Keratinocyte (primary cell): ENCODE data around the gene ADAMTS13. TPM values are rescaled to one million over a fixed set of nuclear protein-coding genes. Genes with fewer than 3 reads are reported as not detected.

ENCODE experiments used
- DNase-seq: peaks from one replicate; pipeline ENCODE4 v3.0.0-alpha.2; 2011; ENCODE audit warnings: low read depth, missing footprints, low spot score
- FAIRE-seq: peaks from 2 replicates; lab custom pipeline; 2011; peaks lifted over from hg19 to GRCh38; lab: Jason Lieb, UNC
- H2AFZ ChIP-seq: 2 replicates; pipeline ENCODE4 v1.6.0; 2012; ENCODE audit warnings: low read length, control low read depth, inconsistent platforms; ENCODE audit not compliant: control insufficient read depth
- H3K27ac ChIP-seq: 2 replicates; pipeline ENCODE4 v1.5.1; 2011; ENCODE audit warnings: low read length; ENCODE audit not compliant: control insufficient read depth, insufficient read depth
- H3K27me3 ChIP-seq: 3 replicates; pipeline ENCODE4 v1.6.0; 2011; ENCODE audit warnings: low read length; ENCODE audit not compliant: control insufficient read depth, insufficient read depth; ENCODE audit errors: extremely low read depth
- H3K36me3 ChIP-seq, 2 experiments: 2 replicates in 1 of 2; 3 replicates in 1 of 2; pipeline ENCODE4 v1.5.1; 2011; ENCODE audit warnings: low read length in 2 of 2, mild to moderate bottlenecking in 1 of 2; ENCODE audit not compliant: control insufficient read depth in 2 of 2, insufficient read depth in 2 of 2; ENCODE audit errors: extremely low read depth in 1 of 2
- H3K4me1 ChIP-seq: 3 replicates; pipeline ENCODE4 v1.5.1; 2011; ENCODE audit warnings: low read length; ENCODE audit not compliant: control insufficient read depth, insufficient read depth; ENCODE audit errors: extremely low read depth
- H3K4me2 ChIP-seq: 3 replicates; pipeline ENCODE4 v1.6.0; 2011; ENCODE audit warnings: low read depth, low read length; ENCODE audit not compliant: control insufficient read depth, insufficient read depth; ENCODE audit errors: extremely low read depth
- H3K4me3 ChIP-seq, 3 experiments: fragments of 200-600 bp in 1 of 3; sonication (generic) in 1 of 3; 2 replicates in 2 of 3; 3 replicates in 1 of 3; pipeline ENCODE4 v1.5.1; 2011 to 2016; ENCODE audit warnings: low read length in 3 of 3, mild to moderate bottlenecking in 3 of 3, control low read depth in 2 of 3, inconsistent platforms in 1 of 3, low read depth in 1 of 3, mixed read lengths in 1 of 3, mixed run types in 1 of 3, moderate library complexity in 1 of 3; ENCODE audit not compliant: control insufficient read depth in 2 of 3, insufficient read depth in 2 of 3; ENCODE audit errors: extremely low read depth in 1 of 3
- H3K79me2 ChIP-seq: 2 replicates; pipeline ENCODE4 v1.6.0; 2012; ENCODE audit warnings: low read length; ENCODE audit not compliant: control insufficient read depth, insufficient read depth
- H3K9ac ChIP-seq: 3 replicates; pipeline ENCODE4 v1.6.0; 2011; ENCODE audit warnings: low read length; ENCODE audit not compliant: control insufficient read depth, insufficient read depth; ENCODE audit errors: extremely low read depth
- H3K9me1 ChIP-seq: 3 replicates; pipeline ENCODE4 v1.6.0; 2011; ENCODE audit warnings: low read length; ENCODE audit not compliant: control insufficient read depth, insufficient read depth; ENCODE audit errors: extremely low read depth
- H3K9me3 ChIP-seq: 2 replicates; pipeline ENCODE4 v1.5.1; 2012; ENCODE audit warnings: low read depth, low read length; ENCODE audit not compliant: control insufficient read depth
- H4K20me1 ChIP-seq: 3 replicates; pipeline ENCODE4 v1.6.0; 2011; ENCODE audit warnings: low read length; ENCODE audit not compliant: control insufficient read depth, insufficient read depth; ENCODE audit errors: extremely low read depth
- EZH2 ChIP-seq: IDR thresholded peaks from one replicate; pipeline ENCODE4 v1.6.1; 2012; ENCODE audit warnings: inconsistent platforms, mild to moderate bottlenecking, low read length, moderate library complexity
- dilution Hi-C: fragments of 300-500 bp; cut with MboI; formaldehyde crosslinking; loops from one replicate; pipeline ENCODE4 v1.7.0; 2020; ENCODE audit warnings: low sequenced_read_pairs; ENCODE audit not compliant: extremely low pct_ligation_motif_present
- polyA plus RNA-seq, 5 experiments: library from polyadenylated mRNA; depleted of rRNA in 3 of 5; stranded (reverse) in 3 of 5; stranded (forward) in 1 of 5; unstranded in 1 of 5; fragments of >200 nt; gene quantifications; 1 replicate in 1 of 5; 2 replicates in 3 of 5; 3 replicates in 1 of 5; pipeline versions ENCODE4 v1.2.1 to v1.2.3, GENCODE V29; 2011 to 2012; ENCODE audit warnings: missing spikeins in 2 of 5, low read depth in 1 of 5, low replicate concordance in 1 of 5
- TF ChIP-seq, protein P1 (sequence below), 3 experiments: IDR thresholded peaks in 1 of 3; conservative IDR thresholded peaks in 1 of 3; optimal IDR thresholded peaks in 1 of 3; 2 replicates in 2 of 3; 3 replicates in 1 of 3; pipeline versions ENCODE3 to v1.5.1; 2011; ENCODE audit warnings: low read length in 3 of 3, mild to moderate bottlenecking in 3 of 3, moderate library complexity in 2 of 3, control low read depth in 1 of 3, inconsistent platforms in 1 of 3; ENCODE audit not compliant: insufficient read depth in 2 of 3; ENCODE audit errors: extremely low read depth in 1 of 3

ADAMTS13 gene
- polyA plus RNA-seq, 1 donor (not counting 4 experiments of a cell fraction or from before 2014, with no cell fraction given), result 1.1 TPM

DNA sequence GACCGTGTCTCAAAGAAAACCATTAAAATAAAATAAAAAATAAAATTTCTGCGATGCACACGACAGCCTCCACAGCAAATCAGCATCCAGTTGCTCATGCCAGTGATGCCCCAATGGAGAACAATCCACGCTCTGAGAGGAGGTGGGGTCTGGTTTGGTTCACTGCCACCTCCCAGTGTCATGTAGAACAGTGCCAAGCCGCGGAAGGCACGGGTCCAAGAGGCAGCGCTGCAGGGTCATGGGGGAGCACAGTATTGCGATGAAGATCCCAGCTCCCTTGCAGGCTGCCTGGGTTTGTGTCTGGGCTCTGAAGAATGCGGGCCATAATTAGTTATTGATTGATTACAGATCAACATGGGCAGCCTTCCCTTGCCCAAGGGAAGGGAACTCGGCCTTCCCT is 31.5 kb downstream of the ADAMTS13 start:
- FAIRE-seq (no peak), DNase-seq (no peak)
- no peaks in the 10 kb centered on the region for H3K9me1 ChIP-seq
- dilution Hi-C loops, result no loop called here
- no peak overlapping the region for H3K27ac ChIP-seq
- no peak overlapping the region for H3K4me2 ChIP-seq
- H3K9me3 ChIP-seq, result no peaks in the 10 kb centered on the region
- H3K36me3 ChIP-seq, result no peaks in the 10 kb centered on the region
- H4K20me1 ChIP-seq, result no peaks in the 10 kb centered on the region
- no peak overlapping the region for H2AFZ ChIP-seq
- TF ChIP-seq, protein P1, sequence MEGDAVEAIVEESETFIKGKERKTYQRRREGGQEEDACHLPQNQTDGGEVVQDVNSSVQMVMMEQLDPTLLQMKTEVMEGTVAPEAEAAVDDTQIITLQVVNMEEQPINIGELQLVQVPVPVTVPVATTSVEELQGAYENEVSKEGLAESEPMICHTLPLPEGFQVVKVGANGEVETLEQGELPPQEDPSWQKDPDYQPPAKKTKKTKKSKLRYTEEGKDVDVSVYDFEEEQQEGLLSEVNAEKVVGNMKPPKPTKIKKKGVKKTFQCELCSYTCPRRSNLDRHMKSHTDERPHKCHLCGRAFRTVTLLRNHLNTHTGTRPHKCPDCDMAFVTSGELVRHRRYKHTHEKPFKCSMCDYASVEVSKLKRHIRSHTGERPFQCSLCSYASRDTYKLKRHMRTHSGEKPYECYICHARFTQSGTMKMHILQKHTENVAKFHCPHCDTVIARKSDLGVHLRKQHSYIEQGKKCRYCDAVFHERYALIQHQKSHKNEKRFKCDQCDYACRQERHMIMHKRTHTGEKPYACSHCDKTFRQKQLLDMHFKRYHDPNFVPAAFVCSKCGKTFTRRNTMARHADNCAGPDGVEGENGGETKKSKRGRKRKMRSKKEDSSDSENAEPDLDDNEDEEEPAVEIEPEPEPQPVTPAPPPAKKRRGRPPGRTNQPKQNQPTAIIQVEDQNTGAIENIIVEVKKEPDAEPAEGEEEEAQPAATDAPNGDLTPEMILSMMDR (optimal IDR thresholded peaks at IDR 0.05 in 1 of 3, IDR thresholded peaks at IDR 0.05 in 1 of 3, conservative IDR thresholded peaks at IDR 0.05 in 1 of 3; ENCODE audit: extremely low read depth in 1 of 3, insufficient read depth in 2 of 3, low read length in 3 of 3), result no peak
- no peak for TF ChIP-seq EZH2
- H3K79me2 ChIP-seq, result no peaks in the 10 kb centered on the region
- no peak overlapping the region for H3K9ac ChIP-seq
- no peak overlapping the region for H3K4me3 ChIP-seq
- H3K4me1 ChIP-seq, result peaks cover 3% of the 10 kb centered on the region
- H3K27me3 ChIP-seq, result peaks cover 12% of the 10 kb centered on the region

DNA sequence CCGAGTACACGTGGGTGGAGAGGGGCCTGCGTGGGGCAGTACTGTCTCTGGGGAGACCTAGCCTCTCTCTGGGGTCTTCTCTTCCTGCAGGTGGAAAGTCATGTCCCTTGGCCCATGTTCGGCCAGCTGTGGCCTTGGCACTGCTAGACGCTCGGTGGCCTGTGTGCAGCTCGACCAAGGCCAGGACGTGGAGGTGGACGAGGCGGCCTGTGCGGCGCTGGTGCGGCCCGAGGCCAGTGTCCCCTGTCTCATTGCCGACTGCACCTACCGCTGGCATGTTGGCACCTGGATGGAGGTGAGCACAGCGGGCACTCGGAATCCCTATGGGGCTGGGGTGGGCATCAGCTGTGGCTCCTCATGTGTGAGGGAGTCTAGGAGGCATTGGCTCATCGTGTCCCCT is 32.2 kb downstream of the ADAMTS13 start:
- dilution Hi-C loops, result no loop called here
- FAIRE-seq, result no peak

More for the DNA sequence above, 32.2 kb downstream of the ADAMTS13 start:
- no peak overlapping the region for H3K4me3 ChIP-seq
- no peak overlapping the region for H3K9ac ChIP-seq
- H3K9me1 ChIP-seq, result no peaks in the 10 kb centered on the region
- H3K36me3 ChIP-seq, result no peaks in the 10 kb centered on the region
- peaks cover 7% of the 10 kb centered on the region for H3K4me1 ChIP-seq
- H2AFZ ChIP-seq, result no peak overlapping the region
- H3K4me2 ChIP-seq, result no peak overlapping the region
- DNase-seq, result no peak
- no peak overlapping the region for H3K27ac ChIP-seq
- peaks cover 7% of the 10 kb centered on the region for H3K27me3 ChIP-seq
- H3K9me3 ChIP-seq, result no peaks in the 10 kb centered on the region
- H3K79me2 ChIP-seq, result no peaks in the 10 kb centered on the region
- no peaks in the 10 kb centered on the region for H4K20me1 ChIP-seq
- TF ChIP-seq EZH2, result no peak
- TF ChIP-seq, protein P1 (optimal IDR thresholded peaks at IDR 0.05 in 1 of 3, IDR thresholded peaks at IDR 0.05 in 1 of 3, conservative IDR thresholded peaks at IDR 0.05 in 1 of 3; ENCODE audit: extremely low read depth in 1 of 3, insufficient read depth in 2 of 3, low read length in 3 of 3), result no peak
